ENCODE results near the gene CD151. TPM values are rescaled to one million over a fixed set of nuclear protein-coding genes. Genes with fewer than 3 reads are reported as not detected.

CD151 gene
- total RNA-seq, 4 donors from 2014 or later, result 277 to 794 (median 465) TPM

GRCh38 chr11:803770-804598 lies 28.8 kb upstream of the CD151 start:
- peak overlapping the region in 2 of 4 donors; percentile 92 to 93 for H3K27ac ChIP-seq
- peaks cover 0 to 58% (median 24%) of the 10 kb centered on the region in 3 donors for H3K4me1 ChIP-seq
- H3K9me3 ChIP-seq, result no peaks in the 10 kb centered on the region
- 55 to 95% methylated on average over 2 to 4 of the region's 26 CpGs for WGBS, 2 donors (ENCODE audit: low coverage in 1 of 2)
- H3K4me3 ChIP-seq, result peak overlapping the region in 1 of 2 donors; percentile 65
- peaks cover 0 to 48% of the 10 kb centered on the region in 2 donors for H3K36me3 ChIP-seq
- ATAC-seq, result no peak
- TF ChIP-seq POLR2AphosphoS5 (IDR thresholded peaks at IDR 0.05) (no peak), POLR2A (IDR thresholded peaks at IDR 0.05) (no peak), CTCF (IDR thresholded peaks at IDR 0.05) (no peak), EP300 (IDR thresholded peaks at IDR 0.05) (no peak)
- no peaks in the 10 kb centered on the region for H3K27me3 ChIP-seq

- Histone ChIP-seq H3K4me1 (peaks cover 0 to 54% (median 24%) of the 10 kb centered on the region in 3 donors), H3K36me3 (peaks cover 0 to 42% of the 10 kb centered on the region in 2 donors), H3K27me3 (no peaks in the 10 kb centered on the region), H3K4me3 (peak overlapping the region; percentile 52 to 65), H3K27ac (peak overlapping the region in 3 of 4 donors; percentile 92 to 98 (median 93)), H3K9me3 (no peaks in the 10 kb centered on the region)
- 0 to 12% methylated on average over 4 to 9 of the region's 18 CpGs for WGBS, 2 donors (ENCODE audit: low coverage in 1 of 2)
- no peak for TF ChIP-seq CTCF (IDR thresholded peaks at IDR 0.05)
- no peak for TF ChIP-seq EP300 (IDR thresholded peaks at IDR 0.05)
- TF ChIP-seq POLR2AphosphoS5 (IDR thresholded peaks at IDR 0.05), result no peak
- TF ChIP-seq POLR2A (IDR thresholded peaks at IDR 0.05), result no peak
- no peak for ATAC-seq
These were observed 28.2 kb upstream of the CD151 start for GRCh38 chr11:804599-804964.

GRCh38 chr11:808427-809286 lies 24.1 kb upstream of the CD151 start:
- no peak for TF ChIP-seq EP300 (IDR thresholded peaks at IDR 0.05)
- no peak for TF ChIP-seq POLR2AphosphoS5 (IDR thresholded peaks at IDR 0.05)
- TF ChIP-seq POLR2A (IDR thresholded peaks at IDR 0.05), result no peak
- no peak for TF ChIP-seq CTCF (IDR thresholded peaks at IDR 0.05)
- ATAC-seq, result no peak
- Histone ChIP-seq H3K27ac (peak overlapping the region; percentile 72 to 98 (median 96)), H3K4me1 (peaks cover 0 to 70% (median 38%) of the 10 kb centered on the region in 3 donors), H3K9me3 (no peaks in the 10 kb centered on the region), H3K36me3 (peaks cover 0 to 28% of the 10 kb centered on the region in 2 donors), H3K4me3 (peak overlapping the region; percentile 58 to 99), H3K27me3 (no peaks in the 10 kb centered on the region)
- WGBS, 2 donors (ENCODE audit: low coverage in 1 of 2), result 46 to 80% methylated on average over 1 to 17 of the region's 36 CpGs

GRCh38 chr11:809287-810039 lies 23.3 kb upstream of the CD151 start, which contains the start of gene RPLP2:
TSS of gene RPLP2 (plus strand) at chr11:809967. CDS start at chr11:810235, 268 bp downstream.
- 0% methylated on average over 5 of the region's 81 CpGs; no CpG with 5 or more reads in 1 of the 2 donors for WGBS, 2 donors (ENCODE audit: low coverage in 1 of 2)
- TF ChIP-seq POLR2A (IDR thresholded peaks at IDR 0.05), result peak; percentile 80 to 91
- TF ChIP-seq POLR2AphosphoS5 (IDR thresholded peaks at IDR 0.05), result peak; percentile 99
- peak in 1 of 4 experiments; percentile 16 for TF ChIP-seq CTCF (IDR thresholded peaks at IDR 0.05)
- no peak for TF ChIP-seq EP300 (IDR thresholded peaks at IDR 0.05)
- Histone ChIP-seq H3K27ac (peak within 1 kb of the TSS; percentile 72 to 98 (median 96)), H3K36me3 (peaks cover 0 to 33% of the 10 kb centered on the region in 2 donors), H3K27me3 (no peaks in the 10 kb centered on the region), H3K9me3 (no peaks in the 10 kb centered on the region), H3K4me3 (peak within 1 kb of the TSS; percentile 58 to 99), H3K4me1 (peaks cover 0 to 62% (median 32%) of the 10 kb centered on the region in 3 donors)
- ATAC-seq, result peak; percentile 95

Data from gastroesophageal sphincter (tissue), 4 donors.